H1 (cell line): ENCODE results near the gene LEFTY2. TPM values are rescaled to one million over a fixed set of nuclear protein-coding genes. Genes with fewer than 3 reads are reported as not detected.

Experiments used
- ASH2L ChIP-seq: fragments of 200-600, 300-600 bp; sonication (generic); IDR thresholded peaks from one replicate; pipeline ENCODE4 v1.7.1; 2017; ENCODE audit warnings: low read length
- BCL11A ChIP-seq, 2 experiments: IDR thresholded peaks; one replicate each; pipeline ENCODE4 v1.6.1; 2011; ENCODE audit warnings: low read depth in 2 of 2, low read length in 2 of 2, mild to moderate bottlenecking in 2 of 2
- YY1 ChIP-seq: IDR thresholded peaks from 2 replicates; pipeline ENCODE4 v1.6.1; 2011; ENCODE audit warnings: low read depth, mild to moderate bottlenecking, low read length
- polyA plus RNA-seq, 7 experiments: library from polyadenylated mRNA; depleted of rRNA in 3 of 7; stranded (reverse) in 5 of 7; unstranded in 2 of 7; fragments of >200 nt in 5 of 7; fragments of 200-250 nt in 2 of 7; gene quantifications; 1 replicate in 5 of 7; 2 replicates in 1 of 7; 4 replicates in 1 of 7; pipeline versions ENCODE4 v1.2.1 to v1.2.3, GENCODE V29; 2011 to 2013; ENCODE audit warnings: missing spikeins in 2 of 7, mixed read lengths in 2 of 7
- total RNA-seq: library from RNA; stranded (reverse); fragmentation: NEBNext Ultra II Directional; extraction: Animal tissue kit (Norgen Biotek cat#: 25700); gene quantifications from 2 replicates; pipeline ENCODE4 v1.2.1, GENCODE V29; 2021
- TF ChIP-seq, protein P1 (sequence below): fragments of 300-600 bp; sonication (generic); IDR thresholded peaks from 2 replicates; pipeline ENCODE4 v1.7.1; 2012; ENCODE audit warnings: low read length, moderate library complexity, mild to moderate bottlenecking, inconsistent platforms; ENCODE audit not compliant: insufficient replicate concordance

LEFTY2 gene
- total and polyA plus RNA-seq, 2 of the 8 experiments (the other 6 are each of a cell fraction or from before 2014, with no cell fraction given): 2.6 to 4.3 TPM

DNA sequence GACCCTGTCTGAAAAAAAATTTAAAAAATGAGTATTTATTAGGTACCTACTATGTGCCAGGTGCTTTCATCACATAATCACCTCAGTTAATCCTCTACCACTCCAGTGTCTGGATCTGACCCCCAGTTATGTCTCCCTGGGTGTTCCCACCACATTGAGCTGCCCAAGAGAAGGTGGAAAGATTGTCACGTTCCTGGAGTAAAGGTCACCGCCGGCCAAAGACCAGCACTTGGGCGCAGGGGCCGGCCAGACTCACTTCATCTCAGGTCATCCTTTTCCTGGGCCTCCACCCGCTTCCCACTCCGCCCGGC lies 17.7 kb downstream of the LEFTY2 start (continued):
- TF ChIP-seq, protein P1, sequence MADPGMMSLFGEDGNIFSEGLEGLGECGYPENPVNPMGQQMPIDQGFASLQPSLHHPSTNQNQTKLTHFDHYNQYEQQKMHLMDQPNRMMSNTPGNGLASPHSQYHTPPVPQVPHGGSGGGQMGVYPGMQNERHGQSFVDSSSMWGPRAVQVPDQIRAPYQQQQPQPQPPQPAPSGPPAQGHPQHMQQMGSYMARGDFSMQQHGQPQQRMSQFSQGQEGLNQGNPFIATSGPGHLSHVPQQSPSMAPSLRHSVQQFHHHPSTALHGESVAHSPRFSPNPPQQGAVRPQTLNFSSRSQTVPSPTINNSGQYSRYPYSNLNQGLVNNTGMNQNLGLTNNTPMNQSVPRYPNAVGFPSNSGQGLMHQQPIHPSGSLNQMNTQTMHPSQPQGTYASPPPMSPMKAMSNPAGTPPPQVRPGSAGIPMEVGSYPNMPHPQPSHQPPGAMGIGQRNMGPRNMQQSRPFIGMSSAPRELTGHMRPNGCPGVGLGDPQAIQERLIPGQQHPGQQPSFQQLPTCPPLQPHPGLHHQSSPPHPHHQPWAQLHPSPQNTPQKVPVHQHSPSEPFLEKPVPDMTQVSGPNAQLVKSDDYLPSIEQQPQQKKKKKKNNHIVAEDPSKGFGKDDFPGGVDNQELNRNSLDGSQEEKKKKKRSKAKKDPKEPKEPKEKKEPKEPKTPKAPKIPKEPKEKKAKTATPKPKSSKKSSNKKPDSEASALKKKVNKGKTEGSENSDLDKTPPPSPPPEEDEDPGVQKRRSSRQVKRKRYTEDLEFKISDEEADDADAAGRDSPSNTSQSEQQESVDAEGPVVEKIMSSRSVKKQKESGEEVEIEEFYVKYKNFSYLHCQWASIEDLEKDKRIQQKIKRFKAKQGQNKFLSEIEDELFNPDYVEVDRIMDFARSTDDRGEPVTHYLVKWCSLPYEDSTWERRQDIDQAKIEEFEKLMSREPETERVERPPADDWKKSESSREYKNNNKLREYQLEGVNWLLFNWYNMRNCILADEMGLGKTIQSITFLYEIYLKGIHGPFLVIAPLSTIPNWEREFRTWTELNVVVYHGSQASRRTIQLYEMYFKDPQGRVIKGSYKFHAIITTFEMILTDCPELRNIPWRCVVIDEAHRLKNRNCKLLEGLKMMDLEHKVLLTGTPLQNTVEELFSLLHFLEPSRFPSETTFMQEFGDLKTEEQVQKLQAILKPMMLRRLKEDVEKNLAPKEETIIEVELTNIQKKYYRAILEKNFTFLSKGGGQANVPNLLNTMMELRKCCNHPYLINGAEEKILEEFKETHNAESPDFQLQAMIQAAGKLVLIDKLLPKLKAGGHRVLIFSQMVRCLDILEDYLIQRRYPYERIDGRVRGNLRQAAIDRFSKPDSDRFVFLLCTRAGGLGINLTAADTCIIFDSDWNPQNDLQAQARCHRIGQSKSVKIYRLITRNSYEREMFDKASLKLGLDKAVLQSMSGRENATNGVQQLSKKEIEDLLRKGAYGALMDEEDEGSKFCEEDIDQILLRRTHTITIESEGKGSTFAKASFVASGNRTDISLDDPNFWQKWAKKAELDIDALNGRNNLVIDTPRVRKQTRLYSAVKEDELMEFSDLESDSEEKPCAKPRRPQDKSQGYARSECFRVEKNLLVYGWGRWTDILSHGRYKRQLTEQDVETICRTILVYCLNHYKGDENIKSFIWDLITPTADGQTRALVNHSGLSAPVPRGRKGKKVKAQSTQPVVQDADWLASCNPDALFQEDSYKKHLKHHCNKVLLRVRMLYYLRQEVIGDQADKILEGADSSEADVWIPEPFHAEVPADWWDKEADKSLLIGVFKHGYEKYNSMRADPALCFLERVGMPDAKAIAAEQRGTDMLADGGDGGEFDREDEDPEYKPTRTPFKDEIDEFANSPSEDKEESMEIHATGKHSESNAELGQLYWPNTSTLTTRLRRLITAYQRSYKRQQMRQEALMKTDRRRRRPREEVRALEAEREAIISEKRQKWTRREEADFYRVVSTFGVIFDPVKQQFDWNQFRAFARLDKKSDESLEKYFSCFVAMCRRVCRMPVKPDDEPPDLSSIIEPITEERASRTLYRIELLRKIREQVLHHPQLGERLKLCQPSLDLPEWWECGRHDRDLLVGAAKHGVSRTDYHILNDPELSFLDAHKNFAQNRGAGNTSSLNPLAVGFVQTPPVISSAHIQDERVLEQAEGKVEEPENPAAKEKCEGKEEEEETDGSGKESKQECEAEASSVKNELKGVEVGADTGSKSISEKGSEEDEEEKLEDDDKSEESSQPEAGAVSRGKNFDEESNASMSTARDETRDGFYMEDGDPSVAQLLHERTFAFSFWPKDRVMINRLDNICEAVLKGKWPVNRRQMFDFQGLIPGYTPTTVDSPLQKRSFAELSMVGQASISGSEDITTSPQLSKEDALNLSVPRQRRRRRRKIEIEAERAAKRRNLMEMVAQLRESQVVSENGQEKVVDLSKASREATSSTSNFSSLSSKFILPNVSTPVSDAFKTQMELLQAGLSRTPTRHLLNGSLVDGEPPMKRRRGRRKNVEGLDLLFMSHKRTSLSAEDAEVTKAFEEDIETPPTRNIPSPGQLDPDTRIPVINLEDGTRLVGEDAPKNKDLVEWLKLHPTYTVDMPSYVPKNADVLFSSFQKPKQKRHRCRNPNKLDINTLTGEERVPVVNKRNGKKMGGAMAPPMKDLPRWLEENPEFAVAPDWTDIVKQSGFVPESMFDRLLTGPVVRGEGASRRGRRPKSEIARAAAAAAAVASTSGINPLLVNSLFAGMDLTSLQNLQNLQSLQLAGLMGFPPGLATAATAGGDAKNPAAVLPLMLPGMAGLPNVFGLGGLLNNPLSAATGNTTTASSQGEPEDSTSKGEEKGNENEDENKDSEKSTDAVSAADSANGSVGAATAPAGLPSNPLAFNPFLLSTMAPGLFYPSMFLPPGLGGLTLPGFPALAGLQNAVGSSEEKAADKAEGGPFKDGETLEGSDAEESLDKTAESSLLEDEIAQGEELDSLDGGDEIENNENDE: no peak
- TF ChIP-seq YY1: no peak
- TF ChIP-seq ASH2L: no peak
- no peak for TF ChIP-seq BCL11A (IDR thresholded peaks at IDR 0.05; ENCODE audit: low read depth in 2 of 2, low read length in 2 of 2)
- TF ChIP-seq, all 59 proteins: peak for 0
